ENCODE results near the gene INPP5K.
"Not testable (repeated sequence)": the region's sequence is repeated elsewhere in the genome, so short reads cannot be mapped to it uniquely, and the experiment has no call there.

Gene INPP5K

DNA sequence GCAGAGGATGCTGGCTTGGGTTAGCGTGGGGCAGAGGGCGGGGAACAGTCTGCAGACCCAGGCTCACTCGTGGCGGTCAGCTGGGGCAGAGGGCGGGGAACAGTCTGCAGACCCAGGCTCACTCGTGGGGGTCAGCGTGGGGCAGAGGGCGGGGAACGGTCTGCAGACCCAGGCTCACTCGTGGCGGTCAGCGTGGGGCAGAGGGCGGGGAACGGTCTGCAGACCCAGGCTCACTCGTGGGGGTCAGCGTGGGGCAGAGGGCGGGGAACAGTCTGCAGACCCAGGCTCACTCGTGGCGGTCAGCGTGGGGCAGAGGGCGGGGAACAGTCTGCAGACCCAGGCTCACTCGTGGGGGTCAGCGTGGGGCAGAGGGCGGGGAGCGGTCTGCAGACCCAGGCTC is 7.7 kb downstream of the INPP5K start:
- not testable (repeated sequence) for DNase-seq (ENCODE audit: low read depth in 1 of 2, low spot score in 1 of 2)

DNA sequence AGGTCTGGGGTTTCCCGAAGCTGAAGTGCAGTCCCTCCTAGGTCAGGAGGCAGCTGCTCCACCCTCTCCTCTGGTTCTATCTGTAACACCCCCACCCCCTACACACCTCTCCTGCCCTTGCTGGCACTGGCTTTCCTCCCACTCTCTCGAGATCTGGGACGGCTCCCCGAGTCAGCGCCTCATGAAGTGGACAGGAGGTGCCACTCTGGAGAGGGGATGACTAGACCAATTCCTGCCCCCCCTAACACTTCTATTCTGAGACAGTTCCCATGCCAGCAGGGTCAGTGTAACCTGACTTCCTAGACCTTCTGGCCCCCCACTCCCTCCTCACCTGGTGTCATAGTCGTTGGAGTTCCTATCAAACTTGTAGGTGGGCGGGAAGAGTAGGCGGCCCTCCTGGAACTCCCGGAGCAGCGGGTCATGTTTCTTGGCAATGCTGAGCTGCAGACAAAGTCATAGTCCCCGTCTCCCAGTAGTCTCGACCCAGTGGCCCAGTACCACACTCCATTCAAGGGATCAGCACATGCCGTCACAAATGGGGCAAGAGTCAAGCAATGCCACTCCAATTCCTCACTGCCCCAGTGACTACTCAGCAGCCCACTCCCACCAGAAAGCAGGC is 9.7 kb downstream of the INPP5K start:
- no peak for DNase-seq (ENCODE audit: low read depth in 1 of 2, low spot score in 1 of 2)

GRCh38 chr17:1505586-1505985 is 10.8 kb downstream of the INPP5K start:
- DNase-seq (ENCODE audit: low read depth in 1 of 2, low spot score in 1 of 2), result no peak

DNA sequence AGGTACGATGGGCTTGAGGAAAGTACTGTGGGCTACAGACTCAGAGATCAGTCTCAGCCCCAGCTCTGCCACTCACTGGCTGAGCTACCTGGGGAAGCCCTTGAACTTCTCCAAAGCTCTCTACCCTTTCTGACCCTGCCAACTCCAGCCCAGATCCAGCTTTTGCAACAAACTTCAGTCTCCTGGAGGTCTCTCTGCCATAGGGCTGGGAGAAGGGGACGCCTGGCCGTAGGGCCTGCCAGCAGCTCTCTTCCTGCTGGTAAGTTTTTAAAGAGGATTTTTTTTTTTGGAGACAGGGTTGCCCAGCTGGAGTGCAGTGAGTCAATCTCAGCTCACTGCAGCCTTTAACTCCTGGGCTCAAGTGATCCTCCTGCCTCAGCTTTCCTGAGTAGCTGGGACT is 11.5 kb downstream of the INPP5K start:
- DNase-seq (ENCODE audit: low read depth in 1 of 2, low spot score in 1 of 2), result no peak

GRCh38 chr17:1503699-1504098 is 12.7 kb downstream of the INPP5K start:
- no peak for DNase-seq (ENCODE audit: low read depth in 1 of 2, low spot score in 1 of 2)

DNA sequence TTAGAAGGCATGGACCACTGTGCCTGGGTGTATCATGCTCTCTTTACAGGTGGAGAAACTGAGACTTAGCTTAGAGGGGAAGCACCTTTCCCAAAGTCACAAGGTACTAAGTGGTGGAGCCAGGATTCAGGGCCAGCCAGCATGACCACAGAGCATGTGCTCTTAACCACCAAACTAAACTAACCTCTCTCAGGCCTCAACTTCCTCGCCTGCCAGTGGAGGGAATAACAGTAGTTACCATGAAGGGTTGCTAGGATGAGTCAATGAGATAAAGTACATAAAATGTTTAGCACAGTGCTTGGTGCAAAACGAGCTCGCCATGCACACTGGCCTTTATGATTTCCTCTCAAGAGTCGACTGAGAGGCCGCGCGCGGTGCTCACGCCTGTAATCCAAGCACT is 17.5 kb downstream of the INPP5K start:
- DNase-seq (ENCODE audit: low read depth in 1 of 2, low spot score in 1 of 2), result no peak

DNA sequence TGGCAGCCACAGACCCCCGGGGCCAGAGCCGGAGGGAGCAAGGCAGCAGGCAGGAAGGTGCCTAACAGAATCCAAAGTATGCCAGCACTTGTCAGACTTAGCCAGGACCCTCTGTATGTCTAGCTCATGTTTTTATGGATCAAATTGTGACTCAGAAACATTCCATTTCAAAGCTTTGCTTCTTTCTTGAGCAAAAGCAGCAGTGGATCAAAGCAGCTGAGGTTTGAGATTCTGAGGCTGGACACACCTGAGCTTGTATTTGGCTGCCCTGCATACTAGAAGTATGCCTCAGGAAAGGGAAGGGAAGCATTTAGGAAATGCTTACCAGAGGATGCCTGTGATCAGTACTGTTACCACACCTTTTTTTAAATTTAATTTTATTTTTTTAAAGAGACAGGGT is 18.2 kb downstream of the INPP5K start:
- DNase-seq (ENCODE audit: low read depth in 1 of 2, low spot score in 1 of 2), result no peak

DNA sequence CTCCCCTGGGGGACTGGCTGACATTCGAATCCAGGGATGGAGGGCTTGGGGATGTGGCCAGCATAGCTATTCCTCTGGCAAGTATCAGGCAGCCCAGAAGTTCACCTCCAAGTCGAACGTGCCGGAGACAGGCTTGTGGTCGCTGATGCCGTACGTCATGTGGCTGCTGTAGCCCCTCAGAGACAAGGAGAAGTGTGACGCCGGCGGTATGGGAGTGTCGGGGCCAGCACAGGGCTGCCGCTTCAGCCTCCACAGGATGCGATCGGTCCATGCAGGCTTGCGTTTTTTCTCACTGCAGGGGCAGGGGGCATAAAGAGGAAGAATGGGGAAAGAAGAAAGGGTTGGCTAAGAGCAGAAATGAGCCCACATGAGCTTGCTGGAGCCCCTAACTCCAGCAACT is 18.6 kb downstream of the INPP5K start:
- DNase-seq (ENCODE audit: low read depth in 1 of 2, low spot score in 1 of 2), result no peak

DNA sequence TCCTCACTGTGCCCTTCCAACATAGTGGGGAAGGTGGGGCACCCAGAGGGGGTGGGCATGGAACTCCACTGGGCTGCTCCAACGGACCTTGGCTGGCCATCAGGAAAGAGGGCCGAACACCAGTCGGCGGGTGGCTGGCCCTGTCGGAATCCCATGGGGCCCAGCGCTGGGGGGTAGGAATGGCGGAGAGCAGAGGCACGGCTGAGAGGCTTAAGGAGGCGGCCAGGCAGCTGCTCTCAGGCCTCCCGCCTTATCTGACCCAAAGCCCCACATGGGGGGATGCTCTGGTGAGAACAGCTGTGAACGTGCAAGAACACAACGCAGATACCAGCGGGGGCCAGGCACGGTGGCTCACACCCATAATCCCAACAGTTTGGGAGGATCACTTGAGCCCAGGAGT is 19.5 kb downstream of the INPP5K start:
- DNase-seq (ENCODE audit: low read depth in 1 of 2, low spot score in 1 of 2), result no peak

GRCh38 chr17:1495265-1495989 is 21.0 kb downstream of the INPP5K start:
- no peak for DNase-seq (ENCODE audit: low read depth in 1 of 2, low spot score in 1 of 2)

GRCh38 chr17:1494736-1495253 is 21.6 kb downstream of the INPP5K start:
- DNase-seq (ENCODE audit: low read depth in 1 of 2, low spot score in 1 of 2), result no peak

DNA sequence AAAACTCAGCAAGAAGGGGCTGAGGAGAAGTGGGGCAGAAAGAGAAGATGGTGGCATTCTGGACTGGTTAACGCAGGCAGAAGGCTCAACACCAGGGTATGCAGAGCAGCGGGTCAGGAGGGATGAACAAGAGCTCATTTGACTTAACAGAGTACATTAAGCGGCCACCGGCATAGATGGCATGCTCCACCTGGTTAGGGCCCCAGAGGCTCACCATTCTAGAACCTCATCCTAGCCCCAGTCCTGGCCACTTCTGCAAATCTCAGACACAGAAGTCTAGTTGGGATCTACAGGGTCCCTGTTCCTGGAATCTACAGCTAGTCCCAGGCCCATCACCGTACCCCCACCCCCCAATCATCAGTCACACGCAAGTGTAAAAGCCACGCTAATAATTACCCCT is 22.2 kb downstream of the INPP5K start:
- DNase-seq (ENCODE audit: low read depth in 1 of 2, low spot score in 1 of 2), result no peak

GRCh38 chr17:1493291-1493980 is 23.0 kb downstream of the INPP5K start:
- no peak for DNase-seq (ENCODE audit: low read depth in 1 of 2, low spot score in 1 of 2)

DNA sequence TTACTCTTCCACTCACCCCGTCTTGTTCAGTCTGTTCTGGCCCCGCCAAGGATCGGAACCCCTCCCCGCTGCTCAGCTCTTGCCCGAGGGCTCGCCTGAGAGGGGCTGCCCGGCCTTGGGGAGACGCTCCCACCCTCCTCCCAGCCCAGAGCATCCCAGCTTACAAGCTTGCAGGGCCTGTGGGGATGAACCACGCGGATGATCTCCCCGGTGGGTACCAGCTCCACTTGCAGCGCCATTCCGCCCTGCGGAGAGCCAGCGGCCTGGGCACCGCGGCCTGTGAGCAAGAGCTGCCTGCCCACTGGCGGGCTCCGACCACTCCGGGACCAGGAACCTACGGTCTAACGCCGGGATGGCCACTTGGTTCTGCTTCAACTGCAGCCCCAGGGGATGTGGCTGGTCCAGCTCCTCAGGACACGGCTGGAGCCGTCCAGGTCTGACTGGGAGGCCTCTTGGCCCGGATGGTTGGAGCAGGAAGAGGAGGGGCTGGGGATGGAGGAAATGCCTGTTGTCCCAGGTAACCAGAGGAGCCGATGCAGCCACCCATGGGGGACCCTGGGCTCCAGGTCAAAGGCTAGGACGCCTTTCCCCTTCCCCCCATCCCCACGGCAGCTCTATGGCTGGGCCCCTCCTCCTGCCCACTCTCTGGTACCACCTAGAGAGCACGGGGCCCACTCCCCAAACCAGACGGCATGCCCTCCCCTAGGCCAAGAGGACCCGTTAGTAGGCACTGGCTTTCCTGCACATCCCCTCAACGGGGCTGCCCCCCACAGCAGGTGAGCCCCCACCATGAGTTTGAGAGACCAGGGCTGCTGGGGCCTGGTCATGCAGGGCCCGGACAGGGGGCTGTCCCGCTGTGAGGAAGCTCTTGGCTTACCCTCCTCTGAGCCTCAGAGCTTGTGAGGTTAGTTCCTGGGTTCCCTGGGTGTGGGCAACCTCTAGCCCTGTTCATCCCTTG is 23.9 kb downstream of the INPP5K start, which contains the start of gene MYO1C:
Gene MYO1C (minus strand): TSS at position 438 of the 958 bp plus-strand sequence. CDS start 199 bp downstream, at position 239.
- no peak for DNase-seq (ENCODE audit: low read depth in 1 of 2, low spot score in 1 of 2)

DNA sequence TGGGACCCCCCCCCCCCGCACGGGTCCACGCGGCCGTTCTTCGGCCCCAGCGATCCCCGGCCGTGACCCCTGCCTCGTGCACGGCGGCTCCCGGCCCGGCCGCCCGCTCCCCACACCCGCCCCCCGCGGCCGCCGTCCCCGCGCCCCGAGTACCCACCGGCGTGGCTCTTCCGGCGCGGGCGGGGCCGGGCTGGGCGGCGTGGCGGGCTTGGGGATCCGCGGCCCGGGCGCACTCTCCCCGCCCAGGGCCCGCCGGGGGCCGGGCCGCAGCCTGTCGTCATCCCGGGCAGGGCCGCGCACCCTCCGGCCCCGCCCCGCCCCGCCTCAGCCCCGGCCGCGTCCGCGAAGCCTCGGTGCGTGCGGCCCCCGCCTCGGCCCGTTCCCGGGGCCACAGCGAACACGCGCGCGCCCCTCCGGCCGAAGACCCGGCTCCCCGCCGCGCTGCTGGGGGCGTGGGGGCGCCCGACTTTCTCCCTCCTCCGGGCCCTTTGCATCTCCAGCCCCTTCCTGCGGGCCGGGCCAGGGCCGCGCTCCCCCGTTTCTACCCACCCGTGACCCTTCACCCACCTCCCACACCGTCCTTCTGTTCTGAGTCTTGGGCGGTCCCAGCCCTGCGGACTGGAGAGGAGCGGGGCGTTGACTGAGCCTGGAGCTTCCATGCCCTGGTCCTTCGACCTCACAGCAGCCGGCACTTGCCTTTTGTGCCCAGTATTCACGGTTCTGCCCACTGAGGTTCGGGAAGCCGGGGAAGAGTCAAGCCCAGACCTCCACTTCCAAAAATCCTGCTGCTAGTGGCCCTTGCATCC is 24.8 kb downstream of the INPP5K start:
- peak in 1 of 2 donors; percentile 30 for DNase-seq (ENCODE audit: low read depth in 1 of 2, low spot score in 1 of 2)

GRCh38 chr17:1490643-1491442 is 25.6 kb downstream of the INPP5K start:
- peak; percentile 27 to 46 for DNase-seq (ENCODE audit: low read depth in 1 of 2, low spot score in 1 of 2)

GRCh38 chr17:1488826-1489270 is 27.6 kb downstream of the INPP5K start:
- no peak for DNase-seq (ENCODE audit: low read depth in 1 of 2, low spot score in 1 of 2)

- DNase-seq (ENCODE audit: low read depth in 1 of 2, low spot score in 1 of 2), result peak; percentile 34 to 65
Measured at GRCh38 chr17:1487939-1488825, 28.2 kb downstream of the INPP5K start.

Measured in activated T-helper 1 cell treated with anti-CD3 and anti-CD28 coated beads, Interleukin-2, amount 50 U/mL, for 16 hours (primary cell).